HG03095 (cell line): ENCODE results near the gene GMPPB.

Experiments used
- ATAC-seq: cut with Tn5 transposase; IDR thresholded peaks from one replicate; pipeline ENCODE4 v1.9.1; 2021; ENCODE audit warnings: moderate library complexity; ENCODE audit not compliant: unreplicated experiment

GMPPB gene

GRCh38 chr3:49729966-49730609 is 6.3 kb upstream of the GMPPB start:
- ATAC-seq, result no peak

- ATAC-seq, result no peak
These were observed 4.2 kb upstream of the GMPPB start for GRCh38 chr3:49727924-49728361.

GRCh38 chr3:49727154-49727923 is 3.6 kb upstream of the GMPPB start:
- no peak for ATAC-seq

- ATAC-seq, result no peak
These were observed 2.3 kb upstream of the GMPPB start for GRCh38 chr3:49725906-49726681.

- ATAC-seq, result no peak
These were observed 835 bp upstream of the GMPPB start for GRCh38 chr3:49724586-49724985.

GRCh38 chr3:49723296-49723627 is 489 bp downstream of the GMPPB start:
- no peak for ATAC-seq

- ATAC-seq, result no peak
These were observed 855 bp downstream of the GMPPB start for GRCh38 chr3:49722896-49723295.

GRCh38 chr3:49721896-49722781 is 1.6 kb downstream of the GMPPB start:
- no peak for ATAC-seq

GRCh38 chr3:49721596-49721895 is 2.2 kb downstream of the GMPPB start:
- no peak for ATAC-seq

- no peak for ATAC-seq
These were observed 2.7 kb downstream of the GMPPB start for GRCh38 chr3:49720855-49721595.

GRCh38 chr3:49719214-49719884 is 4.4 kb downstream of the GMPPB start, which contains the start of gene AMIGO3:
Gene AMIGO3 (minus strand): TSS chr3:49719684. CDS start chr3:49719465, 219 bp downstream.
- ATAC-seq, result peak; percentile 41

- no peak for ATAC-seq
These were observed 4.9 kb downstream of the GMPPB start for GRCh38 chr3:49718858-49719213.

- ATAC-seq, result no peak
These were observed 5.5 kb downstream of the GMPPB start for GRCh38 chr3:49717959-49718857.

- no peak for ATAC-seq
These were observed 6.4 kb downstream of the GMPPB start for GRCh38 chr3:49717211-49717958.

- no peak for ATAC-seq
These were observed 7.0 kb downstream of the GMPPB start for GRCh38 chr3:49716691-49717210.

GRCh38 chr3:49716169-49716568 is 7.6 kb downstream of the GMPPB start:
- no peak for ATAC-seq

- ATAC-seq, result no peak
These were observed 8.1 kb downstream of the GMPPB start for GRCh38 chr3:49715611-49716121.
